Ovary (tissue), 3 donors: ENCODE measurements around the gene CHRD.

Experiments
- CTCF ChIP-seq, 3 donors: fragments of 450-650 bp in 2 of 3; fragments of 200-600 bp in 1 of 3; IDR thresholded peaks; one replicate each; pipeline versions ENCODE4 v1.5.1 to v1.8.0; 2016 to 2022; ENCODE audit warnings: antibody characterized with exemption in 3 of 3, mild to moderate bottlenecking in 1 of 3
- EP300 ChIP-seq: sonication (generic); formaldehyde crosslinking; IDR thresholded peaks from one replicate; pipeline ENCODE4 v1.6.1; 2017; ENCODE audit warnings: antibody characterized with exemption
- donor health status: DM: no; HTN: no; CAD: no.

GRCh38 chr3:184334470-184335158, 45.2 kb upstream of the CHRD start:
- TF ChIP-seq CTCF (IDR thresholded peaks at IDR 0.05) (no peak), EP300 (no peak)
